Erythroblast (primary cell): Measurements from ENCODE around the gene CTU2.

Source experiments
- GATA1 ChIP-seq: IDR thresholded peaks from 2 replicates; pipeline ENCODE4 v1.6.1; 2011; ENCODE audit warnings: low read depth, mild to moderate bottlenecking, control low read depth, low read length, moderate library complexity
- POLR2A ChIP-seq: IDR thresholded peaks from 2 replicates; pipeline ENCODE4 v1.6.1; 2011; ENCODE audit warnings: mild to moderate bottlenecking, low read length

DNA sequence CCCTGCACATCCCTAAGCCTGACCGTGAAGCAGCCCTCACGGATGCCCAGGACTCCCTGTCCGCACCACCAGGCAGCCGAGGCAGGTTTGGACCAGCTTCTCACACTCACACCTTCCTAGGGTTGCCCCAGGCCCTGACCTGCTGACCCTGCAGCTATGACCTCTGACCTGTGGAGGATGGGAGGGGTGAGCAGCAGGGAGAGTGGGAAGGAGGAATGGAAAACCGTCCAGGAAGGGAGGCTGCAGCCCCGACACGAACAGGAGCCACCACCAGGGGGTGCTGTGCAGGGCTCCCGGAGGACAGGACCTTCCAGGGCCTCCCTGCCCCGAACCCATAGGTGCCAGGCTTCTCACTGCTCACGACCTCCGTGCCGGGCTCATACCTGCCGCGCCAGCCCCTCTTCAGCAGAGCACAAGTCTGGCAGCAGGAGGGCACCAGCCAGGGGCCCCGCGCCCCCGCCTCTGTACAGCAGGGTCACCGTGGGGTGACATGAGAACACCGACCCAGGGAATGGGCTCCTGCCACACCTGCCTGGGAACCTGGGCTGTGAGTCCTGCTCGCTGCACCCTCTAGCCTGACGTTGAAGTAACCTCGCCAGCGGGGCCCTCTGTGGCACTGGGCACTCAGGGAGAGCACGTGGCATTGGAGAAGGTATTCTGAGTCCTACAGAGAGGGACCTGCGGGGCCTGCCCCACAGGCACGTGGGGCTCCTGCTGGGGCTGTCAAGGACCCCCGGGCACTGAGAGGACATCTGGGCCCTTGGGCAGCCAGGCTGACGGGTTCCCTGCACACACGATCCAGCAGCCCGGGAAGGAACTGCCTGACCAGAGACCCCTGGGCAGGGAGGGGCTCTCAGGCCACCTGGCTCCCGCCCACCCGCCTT, 37.6 kb downstream of the CTU2 start:
- no peak for TF ChIP-seq POLR2A
- no peak for TF ChIP-seq GATA1
